Activated CD4-positive, alpha-beta memory T cell treated with anti-CD3 and anti-CD28 coated beads for 36 hours (primary cell): Measurements from ENCODE around the gene KCTD10. TPM values are rescaled to one million over a fixed set of nuclear protein-coding genes. Genes with fewer than 3 reads are reported as not detected.

Source experiments
- CTCF ChIA-PET: fragments of 350-600 bp; sonication (Branson Sonifier 250); formaldehyde crosslinking; loops from one replicate; lab custom pipeline; 2021; ENCODE audit warnings: antibody characterized with exemption, inconsistent platforms; lab: Charles Lee
- POLR2A ChIA-PET: fragments of 350-600 bp; sonication (Branson Sonifier 250); formaldehyde crosslinking; loops from one replicate; lab custom pipeline; 2021; ENCODE audit warnings: antibody characterized with exemption; lab: Charles Lee
- DNase-seq: peaks from one replicate; pipeline ENCODE4 v3.0.0-alpha.2; 2020
- H3K27ac Mint-ChIP-seq: one replicate; pipeline ENCODE4 v1.8.0; 2021; ENCODE audit warnings: mixed read lengths
- H3K27me3 Mint-ChIP-seq: one replicate; pipeline ENCODE4 v1.8.0; 2021; ENCODE audit warnings: mixed read lengths
- H3K36me3 Mint-ChIP-seq: one replicate; pipeline ENCODE4 v1.8.0; 2021; ENCODE audit warnings: mixed read lengths
- H3K4me1 Mint-ChIP-seq: one replicate; pipeline ENCODE4 v1.8.0; 2021; ENCODE audit warnings: low read depth, mixed read lengths
- H3K4me3 Mint-ChIP-seq: one replicate; pipeline ENCODE4 v1.8.0; 2021; ENCODE audit warnings: mild to moderate bottlenecking, mixed read lengths
- H3K9me3 Mint-ChIP-seq: one replicate; pipeline ENCODE4 v1.8.0; 2021; ENCODE audit warnings: mixed read lengths
- intact Hi-C: fragments of 100-400 bp; cut with micrococcal nuclease; formaldehyde crosslinking; loops from one replicate; pipeline ENCODE4 v1.15.1; 2023
- total RNA-seq, 2 experiments: library from RNA; stranded (reverse); gene quantifications; one replicate each; pipeline ENCODE4 v1.2.3, GENCODE V29; 2021

Gene KCTD10
- total RNA-seq, 2 experiments from 2014 or later: 36.2 to 40.3 TPM

- peaks cover 10% of the 10 kb centered on the region for H3K36me3 Mint-ChIP-seq
- ChIA-PET POLR2A (no interaction called here), CTCF (no interaction called here)
- H3K9me3 Mint-ChIP-seq: no peaks in the 10 kb centered on the region
- H3K27me3 Mint-ChIP-seq: no peaks in the 10 kb centered on the region
- no peak for DNase-seq
- no peak overlapping the region for H3K27ac Mint-ChIP-seq
- peaks cover 32% of the 10 kb centered on the region for H3K4me1 Mint-ChIP-seq
- no peak overlapping the region for H3K4me3 Mint-ChIP-seq
- intact Hi-C loops: no loop called here
Measured at GRCh38 chr12:109466821-109467220, 10.3 kb downstream of the KCTD10 start.

GRCh38 chr12:109466305-109466704, 10.8 kb downstream of the KCTD10 start:
- ChIA-PET POLR2A (no interaction called here), CTCF (no interaction called here)
- peaks cover 10% of the 10 kb centered on the region for H3K36me3 Mint-ChIP-seq
- DNase-seq: no peak
- peaks cover 34% of the 10 kb centered on the region for H3K4me1 Mint-ChIP-seq
- no peaks in the 10 kb centered on the region for H3K27me3 Mint-ChIP-seq
- H3K27ac Mint-ChIP-seq: no peak overlapping the region
- H3K4me3 Mint-ChIP-seq: no peak overlapping the region
- intact Hi-C loops: no loop called here
- no peaks in the 10 kb centered on the region for H3K9me3 Mint-ChIP-seq

GRCh38 chr12:109464642-109465351, 12.3 kb downstream of the KCTD10 start:
- Mint-ChIP-seq H3K9me3 (no peaks in the 10 kb centered on the region), H3K36me3 (peaks cover 10% of the 10 kb centered on the region), H3K27me3 (no peaks in the 10 kb centered on the region), H3K4me1 (peaks cover 34% of the 10 kb centered on the region), H3K27ac (no peak overlapping the region), H3K4me3 (no peak overlapping the region)
- no peak for DNase-seq
- intact Hi-C loops: no loop called here
- ChIA-PET CTCF (interaction anchor here (1.3 kb wide), 1 partner anchor 32 kb away, joined by 4 read pairs; no protein-coding TSS in a partner anchor), POLR2A (no interaction called here)

DNA sequence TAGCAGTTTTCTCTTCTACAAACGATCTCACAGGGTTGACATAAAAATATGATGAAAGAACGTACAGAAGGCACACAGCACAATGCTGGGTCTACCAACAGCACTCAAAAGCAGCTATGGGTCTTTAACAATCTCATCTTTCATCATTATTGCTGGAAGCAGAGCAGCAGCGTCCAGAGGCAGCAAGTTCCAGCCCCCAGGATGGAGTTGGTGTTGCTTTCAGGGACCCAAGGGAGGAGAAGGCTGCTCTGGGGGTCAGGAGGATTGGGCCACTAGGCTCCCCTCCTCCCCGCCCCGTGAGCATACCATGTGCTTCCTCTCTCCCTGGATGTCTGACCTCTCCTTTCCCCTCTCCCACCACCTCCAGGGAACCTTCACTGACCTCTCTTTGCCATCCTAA, 13.3 kb downstream of the KCTD10 start:
- POLR2A ChIA-PET: no interaction called here
- CTCF ChIA-PET: interaction anchor here (0.8 to 3.6 kb wide), 4 partner anchors 30 to 311 kb away, joined by 3 to 15 read pairs (median 4); no protein-coding TSS in a partner anchor
- no peak overlapping the region for H3K4me3 Mint-ChIP-seq
- H3K27me3 Mint-ChIP-seq: no peaks in the 10 kb centered on the region
- no peak for DNase-seq
- H3K36me3 Mint-ChIP-seq: peaks cover 11% of the 10 kb centered on the region
- intact Hi-C loops: loop anchor here (2.0 kb wide), 1 partner anchor 13 kb away; the partner anchor contains the start of genes KCTD10 and UBE3B
- H3K9me3 Mint-ChIP-seq: no peaks in the 10 kb centered on the region
- peaks cover 36% of the 10 kb centered on the region for H3K4me1 Mint-ChIP-seq
- H3K27ac Mint-ChIP-seq: no peak overlapping the region

DNA sequence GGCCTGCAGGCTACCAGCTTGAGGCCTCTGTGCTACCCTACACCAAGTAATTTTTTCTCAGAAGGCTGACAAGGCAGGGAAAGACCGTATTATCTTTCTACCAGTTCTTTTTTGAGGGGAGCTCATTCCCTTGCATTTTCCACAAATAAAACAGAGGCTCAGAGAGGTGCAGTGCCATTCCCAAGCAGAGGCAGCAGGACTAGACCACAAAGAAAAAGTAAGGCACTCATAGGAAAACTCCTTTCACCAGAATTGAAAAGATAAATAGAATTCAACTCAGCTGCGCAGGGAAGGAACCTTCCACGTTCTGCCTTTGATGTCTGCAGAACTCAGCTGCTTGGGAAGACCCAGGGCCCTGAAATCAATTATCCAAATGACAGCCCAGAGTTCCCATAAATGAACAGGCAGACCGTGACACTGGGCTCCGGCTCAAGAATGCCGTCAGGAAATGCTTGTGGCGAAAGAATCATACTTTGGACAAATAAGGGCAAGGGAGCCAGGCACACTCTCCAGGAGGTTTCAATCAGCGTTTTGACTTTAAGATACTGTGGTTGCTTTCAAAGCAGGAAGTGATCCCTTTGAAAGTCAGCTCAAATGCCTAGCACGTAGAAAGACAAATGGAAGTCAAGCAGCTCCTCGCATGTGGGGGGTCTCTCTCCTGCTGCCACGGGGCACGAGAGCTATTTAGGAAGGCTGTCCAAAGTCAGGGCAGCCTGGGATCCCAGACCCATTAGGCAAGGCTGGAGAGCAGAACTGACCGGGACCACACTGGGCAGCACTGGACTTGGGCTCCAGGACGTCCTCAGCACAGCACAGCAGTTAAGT, 14.0 kb downstream of the KCTD10 start:
- ChIA-PET POLR2A (no interaction called here), CTCF (interaction anchor here (0.8 to 3.6 kb wide), 4 partner anchors 29 to 312 kb away, joined by 3 to 15 read pairs (median 4); no protein-coding TSS in a partner anchor)
- Mint-ChIP-seq H3K4me3 (no peak overlapping the region), H3K27me3 (no peaks in the 10 kb centered on the region), H3K36me3 (peaks cover 8% of the 10 kb centered on the region), H3K27ac (no peak overlapping the region), H3K4me1 (peaks cover 41% of the 10 kb centered on the region), H3K9me3 (no peaks in the 10 kb centered on the region)
- intact Hi-C loops: loop anchor here (2.0 kb wide), 1 partner anchor 14 kb away; the partner anchor contains the start of genes KCTD10 and UBE3B
- no peak for DNase-seq

DNA sequence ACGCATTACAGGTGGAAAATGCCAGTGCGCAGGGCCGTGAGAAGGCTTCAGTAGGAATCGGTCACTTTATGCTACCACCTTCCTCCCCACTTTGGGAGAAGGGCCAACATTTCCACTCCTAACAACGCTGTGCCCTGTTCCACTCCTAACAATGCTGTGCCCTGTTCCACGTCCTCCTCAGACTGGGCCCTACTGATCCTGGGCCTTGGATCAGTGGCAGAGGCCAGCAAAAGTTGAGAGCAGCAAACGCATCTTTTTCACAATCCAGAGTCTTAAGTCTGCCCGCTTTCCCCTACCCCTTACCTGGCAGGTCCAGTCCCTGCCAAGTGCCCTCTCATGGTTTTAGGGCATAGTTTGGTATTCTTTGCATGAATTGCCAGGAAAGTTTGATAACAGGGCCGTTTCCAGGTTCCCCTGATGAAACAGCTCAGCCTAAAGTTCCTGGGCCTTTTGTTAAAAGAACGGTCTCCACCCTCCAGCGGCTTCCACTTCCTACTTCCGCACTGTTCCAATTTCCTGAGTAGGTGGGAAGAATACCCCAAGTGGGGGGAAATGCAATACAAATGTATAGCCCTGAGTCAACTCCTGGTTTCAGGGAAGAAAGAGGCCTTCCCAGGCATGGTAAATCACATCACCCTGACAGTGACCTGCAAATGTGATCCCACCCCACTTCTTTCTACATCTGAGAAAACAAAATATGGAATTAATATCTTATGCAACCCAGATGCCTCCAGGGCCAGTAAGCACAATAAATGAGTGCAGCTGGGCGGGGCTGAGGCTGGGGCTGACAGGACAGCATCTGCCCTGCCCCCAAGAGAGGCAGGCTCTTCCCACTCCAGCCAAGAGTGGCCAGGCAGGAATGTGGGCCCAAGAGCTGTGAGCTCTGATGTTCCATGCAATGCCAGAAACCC, 15.0 kb downstream of the KCTD10 start:
- Mint-ChIP-seq H3K4me3 (no peak overlapping the region), H3K36me3 (peaks cover 12% of the 10 kb centered on the region), H3K4me1 (peaks cover 43% of the 10 kb centered on the region), H3K9me3 (no peaks in the 10 kb centered on the region), H3K27me3 (no peaks in the 10 kb centered on the region), H3K27ac (no peak overlapping the region)
- CTCF ChIA-PET: interaction anchor here (1.4 to 3.6 kb wide), 2 partner anchors 28 to 34 kb away, joined by 4 to 15 read pairs; no protein-coding TSS in a partner anchor
- no peak for DNase-seq
- intact Hi-C loops: loop anchor here (2.0 kb wide), 1 partner anchor 15 kb away; the partner anchor contains the start of genes KCTD10 and UBE3B
- POLR2A ChIA-PET: no interaction called here

DNA sequence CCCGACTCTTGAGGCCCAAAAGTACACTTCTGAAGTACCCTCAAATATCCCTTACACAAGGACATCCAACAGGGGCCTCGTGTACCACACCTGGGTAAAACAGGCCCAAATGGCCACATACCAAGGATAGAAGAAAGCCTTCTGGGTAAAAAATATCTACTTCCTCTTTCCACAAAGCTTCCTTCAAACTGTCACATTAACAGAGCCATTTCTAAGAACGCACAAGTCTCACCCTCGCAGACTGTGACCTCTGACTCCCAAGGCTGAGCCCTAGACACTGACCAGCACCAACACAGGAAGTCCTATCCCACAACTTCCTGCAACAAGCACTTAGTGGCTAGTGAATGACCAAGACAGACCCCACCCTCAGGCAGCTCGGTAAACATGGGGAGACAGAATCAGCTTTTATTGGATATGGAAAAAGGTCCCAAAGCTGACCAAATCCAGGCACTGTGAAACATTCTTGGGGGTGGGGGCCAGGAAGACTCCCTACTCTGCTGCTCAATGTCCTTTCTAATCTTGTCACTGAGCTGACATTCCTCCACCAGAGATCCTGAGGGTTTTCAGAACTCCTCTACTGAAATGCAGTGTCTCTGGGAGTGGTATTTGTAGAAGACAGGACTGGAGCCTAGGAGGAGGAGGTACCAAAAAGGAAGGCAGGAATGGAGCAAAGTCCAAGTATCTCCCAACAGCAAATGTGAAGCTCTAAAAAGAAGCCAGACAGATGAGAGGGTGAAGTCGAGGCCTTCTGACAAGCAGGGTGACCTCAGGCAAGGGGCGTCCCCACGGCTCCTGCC, 15.9 kb downstream of the KCTD10 start:
- Mint-ChIP-seq H3K27ac (no peak overlapping the region), H3K27me3 (no peaks in the 10 kb centered on the region), H3K9me3 (no peaks in the 10 kb centered on the region), H3K4me1 (peaks cover 42% of the 10 kb centered on the region), H3K36me3 (peaks cover 14% of the 10 kb centered on the region), H3K4me3 (no peak overlapping the region)
- DNase-seq: no peak
- ChIA-PET POLR2A (no interaction called here), CTCF (interaction anchor here (3.6 kb wide), 1 partner anchor 28 kb away, joined by 15 read pairs; no protein-coding TSS in a partner anchor)
- intact Hi-C loops: no loop called here

- peaks cover 36% of the 10 kb centered on the region for H3K4me1 Mint-ChIP-seq
- no peak overlapping the region for H3K27ac Mint-ChIP-seq
- no peaks in the 10 kb centered on the region for H3K27me3 Mint-ChIP-seq
- no peak for DNase-seq
- H3K9me3 Mint-ChIP-seq: no peaks in the 10 kb centered on the region
- CTCF ChIA-PET: interaction anchor here (3.6 kb wide), 1 partner anchor 27 kb away, joined by 15 read pairs; no protein-coding TSS in a partner anchor
- intact Hi-C loops: no loop called here
- no peak overlapping the region for H3K4me3 Mint-ChIP-seq
- POLR2A ChIA-PET: no interaction called here
- H3K36me3 Mint-ChIP-seq: peaks cover 14% of the 10 kb centered on the region
Measured at GRCh38 chr12:109460538-109460937, 16.6 kb downstream of the KCTD10 start.

- CTCF ChIA-PET: no interaction called here
- H3K27ac Mint-ChIP-seq: no peak overlapping the region
- POLR2A ChIA-PET: interaction anchor here (1.1 kb wide), 1 partner anchor 23 kb away, joined by 3 read pairs; no protein-coding TSS in a partner anchor
Measured at GRCh38 chr12:109459247-109459646, 17.9 kb downstream of the KCTD10 start.

GRCh38 chr12:109458771-109459208, 18.3 kb downstream of the KCTD10 start:
- CTCF ChIA-PET: interaction anchor here (1.3 kb wide), 1 partner anchor 26 kb away, joined by 5 read pairs; no protein-coding TSS in a partner anchor
- DNase-seq: no peak
- Mint-ChIP-seq H3K9me3 (no peaks in the 10 kb centered on the region), H3K4me3 (no peak overlapping the region), H3K4me1 (peaks cover 24% of the 10 kb centered on the region), H3K36me3 (peaks cover 21% of the 10 kb centered on the region), H3K27me3 (no peaks in the 10 kb centered on the region), H3K27ac (no peak overlapping the region)
- POLR2A ChIA-PET: interaction anchor here (1.1 kb wide), 1 partner anchor 23 kb away, joined by 3 read pairs; no protein-coding TSS in a partner anchor
- intact Hi-C loops: no loop called here

More at GRCh38 chr12:109459247-109459646, 17.9 kb downstream of the KCTD10 start:
- peaks cover 19% of the 10 kb centered on the region for H3K36me3 Mint-ChIP-seq
- H3K4me3 Mint-ChIP-seq: no peak overlapping the region
- DNase-seq: no peak
- intact Hi-C loops: no loop called here
- H3K27me3 Mint-ChIP-seq: no peaks in the 10 kb centered on the region
- peaks cover 28% of the 10 kb centered on the region for H3K4me1 Mint-ChIP-seq
- H3K9me3 Mint-ChIP-seq: no peaks in the 10 kb centered on the region
